MM.1S (cell line): ENCODE results near the gene CNP.
"Not testable (repeated sequence)": the region's sequence is repeated elsewhere in the genome, so short reads cannot be mapped to it uniquely, and the experiment has no call there.

Experiments
- DNase-seq: peaks from one replicate; pipeline ENCODE4 v3.0.0-alpha.2; 2015
- H2AFZ ChIP-seq: fragments of 300-600 bp; sonication (generic); 2 replicates; pipeline ENCODE4 v1.6.0; 2016; ENCODE audit warnings: antibody characterized with exemption, low read length
- H3F3A ChIP-seq: fragments of 300-600 bp; sonication (generic); 2 replicates; pipeline ENCODE4 v1.6.1; 2016; ENCODE audit warnings: mild to moderate bottlenecking, antibody characterized with exemption, low read length, moderate library complexity, mixed read lengths; ENCODE audit not compliant: insufficient read depth
- H3K27ac ChIP-seq: fragments of 300-600 bp; sonication (generic); 2 replicates; pipeline ENCODE4 v1.5.1; 2016; ENCODE audit warnings: mild to moderate bottlenecking, low read length
- H3K27me3 ChIP-seq: fragments of 300-600 bp; sonication (generic); replicated peaks from 2 replicates; pipeline ENCODE4 v1.6.0; 2016; ENCODE audit warnings: low read length; ENCODE audit not compliant: insufficient read depth
- H3K36me3 ChIP-seq: fragments of 300-600 bp; sonication (generic); replicated peaks from 2 replicates; pipeline ENCODE4 v1.6.1; 2016; ENCODE audit warnings: mild to moderate bottlenecking, low read length, mixed read lengths; ENCODE audit not compliant: insufficient read depth
- H3K4me1 ChIP-seq: fragments of 300-600 bp; sonication (generic); 2 replicates; pipeline ENCODE4 v1.6.1; 2016; ENCODE audit warnings: low read length, mixed read lengths
- H3K4me2 ChIP-seq: fragments of 300-600 bp; sonication (generic); 2 replicates; pipeline ENCODE4 v1.6.0; 2016; ENCODE audit warnings: low read depth, low read length
- H3K4me3 ChIP-seq: fragments of 300-600 bp; sonication (generic); 2 replicates; pipeline ENCODE4 v1.5.1; 2016; ENCODE audit warnings: low read length, mixed read lengths
- H3K79me2 ChIP-seq: fragments of 300-600 bp; sonication (generic); 2 replicates; pipeline ENCODE4 v1.6.1; 2016; ENCODE audit warnings: mixed run types, low read length, mixed read lengths
- H3K9ac ChIP-seq: fragments of 300-600 bp; sonication (generic); 2 replicates; pipeline ENCODE4 v1.6.1; 2016; ENCODE audit warnings: low read length, mixed read lengths
- H3K9me2 ChIP-seq: fragments of 300-600 bp; sonication (generic); replicated peaks from 2 replicates; pipeline ENCODE4 v1.6.1; 2016; ENCODE audit warnings: mild to moderate bottlenecking, low read length, mixed read lengths; ENCODE audit not compliant: insufficient read depth
- H3K9me3 ChIP-seq: fragments of 300-600 bp; sonication (generic); replicated peaks from 2 replicates; pipeline ENCODE4 v1.6.1; 2016; ENCODE audit warnings: mild to moderate bottlenecking, low read length, mixed read lengths; ENCODE audit not compliant: insufficient read depth
- H4K20me1 ChIP-seq: fragments of 300-600 bp; sonication (generic); 2 replicates; pipeline ENCODE4 v1.6.1; 2016; ENCODE audit warnings: mild to moderate bottlenecking, low read length, moderate library complexity, mixed read lengths; ENCODE audit not compliant: insufficient read depth
- EZH2 ChIP-seq: fragments of 300-600 bp; sonication (generic); optimal IDR thresholded peaks from 2 replicates; pipeline ENCODE3; 2017; ENCODE audit warnings: low read depth, mild to moderate bottlenecking, antibody characterized with exemption, low read length, mixed read lengths
- EZH2phosphoT487 ChIP-seq: fragments of 300-600 bp; sonication (generic); IDR thresholded peaks from 2 replicates; pipeline ENCODE4 v1.6.1; 2018; ENCODE audit warnings: antibody characterized with exemption, low read length
- TF ChIP-seq, protein P1 (sequence below): fragments of 300-600 bp; sonication (generic); IDR thresholded peaks from 2 replicates; pipeline ENCODE4 v1.5.1; 2016; ENCODE audit warnings: antibody characterized with exemption, low read length, mixed read lengths

The CNP gene

DNA sequence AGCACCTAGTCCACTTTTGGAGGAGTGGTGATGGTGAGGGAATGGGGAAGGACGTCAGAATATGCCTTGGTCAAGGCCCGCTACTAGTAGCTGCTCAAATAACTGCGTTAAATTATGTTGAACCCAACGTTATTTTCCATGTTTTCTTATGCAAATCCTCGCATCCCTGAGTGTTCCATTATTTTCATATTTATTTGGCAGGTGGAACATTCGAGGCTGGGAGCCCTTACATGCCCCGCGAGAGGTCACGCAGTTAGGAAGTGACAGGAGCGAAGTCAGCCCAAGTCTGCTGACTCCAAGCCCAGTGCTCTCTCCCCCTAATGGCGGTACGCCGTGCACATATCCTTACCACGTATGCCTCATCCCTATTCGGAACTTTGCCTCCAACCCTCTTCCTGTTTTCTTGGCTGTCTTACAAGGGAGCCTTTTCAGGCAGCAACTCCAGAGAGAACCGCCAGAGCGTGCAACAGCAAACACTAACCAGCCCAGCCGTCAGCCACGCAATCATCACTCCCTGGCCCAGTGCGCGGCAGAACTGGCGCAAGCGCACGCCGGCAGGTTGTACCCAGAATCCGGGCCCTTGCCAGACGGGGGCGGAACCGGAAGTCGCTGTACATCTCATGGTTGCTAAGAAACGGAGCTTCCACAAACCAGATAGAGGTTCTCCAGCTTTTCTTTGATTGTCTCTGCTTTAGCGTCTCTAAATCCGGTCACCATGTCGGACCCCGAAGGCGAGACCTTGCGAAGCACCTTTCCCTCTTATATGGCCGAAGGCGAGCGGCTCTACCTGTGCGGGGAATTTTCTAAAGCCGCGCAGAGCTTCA, 36.4 kb upstream of the CNP start, which contains the start of gene ODAD4:
Gene ODAD4 (plus strand): TSS at position 609 of the 824 bp plus-strand sequence. CDS start 107 bp downstream, at position 716.
- Histone ChIP-seq H3K36me3 (no peaks in the 10 kb centered on the region), H3K79me2 (peaks cover 14% of the 10 kb centered on the region), H3K4me1 (peaks cover 7% of the 10 kb centered on the region), H3K9me2 (no peaks in the 10 kb centered on the region), H3K27me3 (no peaks in the 10 kb centered on the region), H2AFZ (peak within 1 kb of the TSS; percentile 89), H3K9me3 (no peaks in the 10 kb centered on the region), H3K4me3 (peak within 1 kb of the TSS; percentile 86), H3F3A (peaks cover 13% of the 10 kb centered on the region; the same call in 1 of the 2 replicates), H3K4me2 (peak within 1 kb of the TSS; percentile 86), H3K9ac (peak within 1 kb of the TSS; percentile 81), H3K27ac (peak within 1 kb of the TSS; percentile 69), H4K20me1 (no peaks in the 10 kb centered on the region)
- TF ChIP-seq, protein P1, sequence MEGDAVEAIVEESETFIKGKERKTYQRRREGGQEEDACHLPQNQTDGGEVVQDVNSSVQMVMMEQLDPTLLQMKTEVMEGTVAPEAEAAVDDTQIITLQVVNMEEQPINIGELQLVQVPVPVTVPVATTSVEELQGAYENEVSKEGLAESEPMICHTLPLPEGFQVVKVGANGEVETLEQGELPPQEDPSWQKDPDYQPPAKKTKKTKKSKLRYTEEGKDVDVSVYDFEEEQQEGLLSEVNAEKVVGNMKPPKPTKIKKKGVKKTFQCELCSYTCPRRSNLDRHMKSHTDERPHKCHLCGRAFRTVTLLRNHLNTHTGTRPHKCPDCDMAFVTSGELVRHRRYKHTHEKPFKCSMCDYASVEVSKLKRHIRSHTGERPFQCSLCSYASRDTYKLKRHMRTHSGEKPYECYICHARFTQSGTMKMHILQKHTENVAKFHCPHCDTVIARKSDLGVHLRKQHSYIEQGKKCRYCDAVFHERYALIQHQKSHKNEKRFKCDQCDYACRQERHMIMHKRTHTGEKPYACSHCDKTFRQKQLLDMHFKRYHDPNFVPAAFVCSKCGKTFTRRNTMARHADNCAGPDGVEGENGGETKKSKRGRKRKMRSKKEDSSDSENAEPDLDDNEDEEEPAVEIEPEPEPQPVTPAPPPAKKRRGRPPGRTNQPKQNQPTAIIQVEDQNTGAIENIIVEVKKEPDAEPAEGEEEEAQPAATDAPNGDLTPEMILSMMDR = peak; percentile 59
- TF ChIP-seq EZH2 = no peak
- DNase-seq = peak; percentile 97

DNA sequence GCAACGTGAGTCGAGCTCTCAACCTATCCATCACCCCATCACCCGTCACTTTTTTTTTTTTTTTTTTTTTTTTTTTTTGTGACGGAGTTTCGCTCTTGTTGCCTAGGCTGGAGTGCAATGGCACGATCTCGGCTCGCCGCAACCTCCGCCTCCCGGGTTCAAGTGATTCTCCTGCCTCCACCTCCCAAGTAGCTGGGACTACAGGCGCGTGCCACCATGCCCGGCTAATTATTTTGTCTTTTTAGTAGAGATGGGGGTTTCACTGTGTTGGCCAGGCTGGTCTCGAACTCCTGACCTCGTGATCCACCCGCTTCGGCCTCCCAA, 35.8 kb upstream of the CNP start:
- H3K79me2 ChIP-seq = peaks cover 14% of the 10 kb centered on the region
- not testable (repeated sequence) for DNase-seq, H3K27me3 ChIP-seq, H4K20me1 ChIP-seq, H3K4me1 ChIP-seq, H3K36me3 ChIP-seq, H3K9me2 ChIP-seq, H3K9me3 ChIP-seq
- H2AFZ ChIP-seq = peak overlapping the region; percentile 89
- H3K27ac ChIP-seq = peak overlapping the region; percentile 69
- peaks cover 13% of the 10 kb centered on the region; the same call in 1 of the 2 replicates for H3F3A ChIP-seq
- peak overlapping the region; percentile 86 for H3K4me3 ChIP-seq
- peak overlapping the region; percentile 86 for H3K4me2 ChIP-seq
- H3K9ac ChIP-seq = peak overlapping the region; percentile 81; the same call in 1 of the 2 replicates

DNA sequence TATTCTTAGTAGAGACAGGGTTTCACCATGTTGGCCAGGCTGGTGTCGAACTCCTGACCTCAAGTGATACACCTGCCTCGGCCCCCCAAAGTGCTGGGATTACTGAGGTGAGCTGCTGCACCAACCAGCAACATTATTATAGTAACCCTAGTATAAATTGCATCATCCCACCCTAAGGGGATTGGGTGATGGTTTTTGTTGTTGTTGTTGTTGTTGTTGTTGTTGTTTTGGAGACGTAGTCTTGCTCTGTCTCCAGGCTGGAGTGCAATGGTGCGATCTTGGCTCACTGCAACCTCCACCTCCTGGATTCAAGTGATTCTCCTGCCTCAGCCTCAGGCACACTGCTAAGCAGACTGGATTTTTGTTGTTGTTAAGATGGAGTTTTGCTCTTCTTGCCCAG, 34.9 kb upstream of the CNP start:
- H3K4me2 ChIP-seq, H3K9ac ChIP-seq, H3K4me3 ChIP-seq, H3K9me3 ChIP-seq, H2AFZ ChIP-seq, DNase-seq, H3K27ac ChIP-seq, H3K4me1 ChIP-seq, H3K36me3 ChIP-seq, H3K9me2 ChIP-seq, H3K27me3 ChIP-seq, H4K20me1 ChIP-seq: not testable (repeated sequence)
- peaks cover 13% of the 10 kb centered on the region; the same call in 1 of the 2 replicates for H3F3A ChIP-seq
- peaks cover 14% of the 10 kb centered on the region for H3K79me2 ChIP-seq

DNA sequence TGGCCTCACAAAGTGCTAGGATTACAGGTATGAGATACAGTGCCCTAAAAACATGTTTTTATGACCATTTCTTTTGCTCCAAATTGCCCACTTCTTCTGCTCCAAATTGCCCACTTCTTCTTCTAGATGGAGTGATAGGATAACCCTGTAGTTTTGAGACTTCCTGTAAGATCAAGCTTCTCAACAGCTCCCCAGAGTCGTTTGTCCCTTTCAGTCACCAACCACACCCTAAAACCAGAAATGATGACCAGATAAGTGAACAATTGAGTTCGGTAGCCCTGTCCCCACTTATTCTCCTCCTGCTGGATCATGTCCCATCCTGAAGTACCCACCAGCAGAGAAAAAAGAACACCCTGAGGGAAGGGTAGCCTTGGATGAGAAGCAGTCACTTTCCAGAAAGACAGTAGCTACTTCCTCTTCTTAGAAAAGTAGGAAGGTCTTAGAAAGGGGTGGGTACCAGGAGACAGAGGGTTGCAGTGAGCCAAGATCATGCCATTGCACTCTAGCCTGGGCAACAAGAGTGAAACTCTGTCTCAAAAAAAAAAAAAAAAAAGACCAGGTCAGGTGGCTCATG, 33.7 kb upstream of the CNP start:
- 0 out of 2 replicates have a peak overlapping the region, but pooled peaks have one; percentile 11 for H2AFZ ChIP-seq
- DNase-seq = no peak
- H3F3A ChIP-seq = peaks cover 13% of the 10 kb centered on the region; the same call in 1 of the 2 replicates
- no peak overlapping the region for H3K9ac ChIP-seq
- H3K9me3 ChIP-seq = no peaks in the 10 kb centered on the region
- no peaks in the 10 kb centered on the region for H3K9me2 ChIP-seq
- no peaks in the 10 kb centered on the region for H3K27me3 ChIP-seq
- no peak overlapping the region for H3K4me2 ChIP-seq
- H3K79me2 ChIP-seq = peaks cover 14% of the 10 kb centered on the region
- no peaks in the 10 kb centered on the region for H3K36me3 ChIP-seq
- H3K27ac ChIP-seq = peak overlapping the region; percentile 37; the same call in 1 of the 2 replicates
- TF ChIP-seq EZH2 (no peak), EZH2phosphoT487 (no peak)
- TF ChIP-seq, protein P1 = no peak
- H3K4me3 ChIP-seq = no peak overlapping the region
- H4K20me1 ChIP-seq = no peaks in the 10 kb centered on the region
- H3K4me1 ChIP-seq = peaks cover 21% of the 10 kb centered on the region
